ENCODE data around the gene CDH2. TPM values are rescaled to one million over a fixed set of nuclear protein-coding genes. Genes with fewer than 3 reads are reported as not detected.
"Not testable (repeated sequence)": the region's sequence is repeated elsewhere in the genome, so short reads cannot be mapped to it uniquely, and the experiment has no call there.

Gene CDH2
- total RNA-seq, 1 experiment from 2014 or later, result 6.4 TPM

GRCh38 chr18:27921392-27921791, 255.5 kb downstream of the CDH2 start:
- Histone ChIP-seq H3K9me2 (ENCODE audit: insufficient read depth) (no peaks in the 10 kb centered on the region), H3K4me3 (peak overlapping the region; percentile 51), H3F3A (ENCODE audit: insufficient read depth, low read depth) (no peaks in the 10 kb centered on the region; the same call in 1 of the 2 replicates), H3K4me1 (replicated peaks; ENCODE audit: insufficient read depth) (peaks cover 10% of the 10 kb centered on the region), H3K79me2 (ENCODE audit: low read depth) (no peaks in the 10 kb centered on the region), H3K9me3 (ENCODE audit: insufficient read depth, low read depth) (no peaks in the 10 kb centered on the region), H3K36me3 (ENCODE audit: low read depth) (no peaks in the 10 kb centered on the region), H4K20me1 (ENCODE audit: insufficient read depth) (no peaks in the 10 kb centered on the region), H3K27me3 (ENCODE audit: insufficient read depth, low read depth) (no peaks in the 10 kb centered on the region), H2AFZ (peak overlapping the region; percentile 76), H3K27ac (peak overlapping the region; percentile 88), H3K4me2 (peak overlapping the region; percentile 74)
- BruUV-seq (replicated peaks), result TSS peak; percentile 96
- POLR2A ChIA-PET (ENCODE audit: unreplicated experiment), result interaction anchor here (0.7 kb wide), 1 partner anchor 47 kb away, joined by 4 read pairs; no protein-coding TSS in a partner anchor
- peak in 1 of 2 experiments; percentile 25 for DNase-seq
- intact Hi-C loops (cut with micrococcal nuclease; ENCODE audit: unreplicated experiment), result no loop called here
- CTCF ChIA-PET, result no interaction called here
- TF ChIP-seq CTCF (conservative IDR thresholded peaks at IDR 0.05) (no peak), EZH2 (IDR thresholded peaks at IDR 0.05; ENCODE audit: low read depth) (no peak)

GRCh38 chr18:27920836-27921235, 256.1 kb downstream of the CDH2 start:
- CTCF ChIA-PET, result no interaction called here
- TF ChIP-seq CTCF (conservative IDR thresholded peaks at IDR 0.05) (no peak), EZH2 (IDR thresholded peaks at IDR 0.05; ENCODE audit: low read depth) (no peak)

GRCh38 chr18:27906189-27906588, 270.7 kb downstream of the CDH2 start:
- CTCF ChIA-PET; H4K20me1 ChIP-seq (ENCODE audit: insufficient read depth); H3K27me3 ChIP-seq (ENCODE audit: insufficient read depth, low read depth); POLR2A ChIA-PET (ENCODE audit: unreplicated experiment); H3K27ac ChIP-seq; H2AFZ ChIP-seq; H3K4me2 ChIP-seq; H3K79me2 ChIP-seq (ENCODE audit: low read depth); H3K9me2 ChIP-seq (ENCODE audit: insufficient read depth); H3F3A ChIP-seq (ENCODE audit: insufficient read depth, low read depth); BruUV-seq (replicated peaks); H3K4me1 ChIP-seq (replicated peaks; ENCODE audit: insufficient read depth); H3K36me3 ChIP-seq (ENCODE audit: low read depth); intact Hi-C loops (cut with micrococcal nuclease; ENCODE audit: unreplicated experiment); DNase-seq; H3K4me3 ChIP-seq; H3K9me3 ChIP-seq (ENCODE audit: insufficient read depth, low read depth): not testable (repeated sequence)

More at GRCh38 chr18:27920836-27921235, 256.1 kb downstream of the CDH2 start:
- H3K4me2 ChIP-seq, result peak overlapping the region; percentile 74
- H3K9me2 ChIP-seq (ENCODE audit: insufficient read depth), result no peaks in the 10 kb centered on the region
- H3K4me3 ChIP-seq, result no peak overlapping the region; the same call in 1 of the 2 replicates
- no peaks in the 10 kb centered on the region for H3K36me3 ChIP-seq (ENCODE audit: low read depth)
- H2AFZ ChIP-seq, result 0 out of 2 replicates have a peak overlapping the region, but pooled peaks have one; percentile 76
- H3K27ac ChIP-seq, result peak overlapping the region; percentile 88
- H3K4me1 ChIP-seq (replicated peaks; ENCODE audit: insufficient read depth), result peaks cover 10% of the 10 kb centered on the region
- H3K9me3 ChIP-seq (ENCODE audit: insufficient read depth, low read depth), result no peaks in the 10 kb centered on the region
- DNase-seq, result no peak
- BruUV-seq (replicated peaks), result no TSS peak
- intact Hi-C loops (cut with micrococcal nuclease; ENCODE audit: unreplicated experiment), result no loop called here
- no peaks in the 10 kb centered on the region for H3K27me3 ChIP-seq (ENCODE audit: insufficient read depth, low read depth)
- POLR2A ChIA-PET (ENCODE audit: unreplicated experiment), result no interaction called here
- no peaks in the 10 kb centered on the region for H3K79me2 ChIP-seq (ENCODE audit: low read depth)
- H3F3A ChIP-seq (ENCODE audit: insufficient read depth, low read depth), result no peaks in the 10 kb centered on the region; the same call in 1 of the 2 replicates
- no peaks in the 10 kb centered on the region for H4K20me1 ChIP-seq (ENCODE audit: insufficient read depth)

GRCh38 chr18:27903906-27904305, 273.0 kb downstream of the CDH2 start:
- no peaks in the 10 kb centered on the region for H3F3A ChIP-seq (ENCODE audit: insufficient read depth, low read depth)
- no peak overlapping the region for H3K27ac ChIP-seq
- ChIA-PET CTCF (no interaction called here), POLR2A (ENCODE audit: unreplicated experiment) (no interaction called here)
- no peaks in the 10 kb centered on the region for H3K36me3 ChIP-seq (ENCODE audit: low read depth)
- no peaks in the 10 kb centered on the region for H3K79me2 ChIP-seq (ENCODE audit: low read depth)
- H3K9me3 ChIP-seq (ENCODE audit: insufficient read depth, low read depth), result no peaks in the 10 kb centered on the region
- no peak for DNase-seq
- no peak for TF ChIP-seq CTCF (conservative IDR thresholded peaks at IDR 0.05)
- no peak for TF ChIP-seq EZH2 (IDR thresholded peaks at IDR 0.05; ENCODE audit: low read depth)
- H3K9me2 ChIP-seq (ENCODE audit: insufficient read depth), result no peaks in the 10 kb centered on the region
- BruUV-seq (replicated peaks), result no TSS peak
- H2AFZ ChIP-seq, result no peak overlapping the region
- H3K4me1 ChIP-seq (replicated peaks; ENCODE audit: insufficient read depth), result no peaks in the 10 kb centered on the region
- H3K4me3 ChIP-seq, result no peak overlapping the region
- H3K27me3 ChIP-seq (ENCODE audit: insufficient read depth, low read depth), result no peaks in the 10 kb centered on the region
- intact Hi-C loops (cut with micrococcal nuclease; ENCODE audit: unreplicated experiment), result no loop called here
- no peak overlapping the region for H3K4me2 ChIP-seq
- H4K20me1 ChIP-seq (ENCODE audit: insufficient read depth), result no peaks in the 10 kb centered on the region
